GM12873 (cell line): ENCODE measurements around the gene VSX1.

Source experiments
- CTCF ChIP-seq: IDR thresholded peaks from 2 replicates; pipeline ENCODE4 v1.5.1; 2012; ENCODE audit warnings: low read depth, mild to moderate bottlenecking, moderate library complexity, low read length, control low read depth; ENCODE audit not compliant: insufficient read depth; ENCODE audit errors: missing control alignments

The VSX1 gene

GRCh38 chr20:25100914-25101313 lies 19.0 kb upstream of the VSX1 start:
- no peak for TF ChIP-seq CTCF

- TF ChIP-seq CTCF, result no peak
Measured at GRCh38 chr20:25099601-25100140, 17.7 kb upstream of the VSX1 start.

GRCh38 chr20:25097498-25097897 lies 15.6 kb upstream of the VSX1 start:
- no peak for TF ChIP-seq CTCF

- no peak for TF ChIP-seq CTCF
Measured at GRCh38 chr20:25090492-25091429, 8.8 kb upstream of the VSX1 start.

GRCh38 chr20:25089662-25090061 lies 7.7 kb upstream of the VSX1 start:
- TF ChIP-seq CTCF, result no peak

GRCh38 chr20:25089096-25089495 lies 7.2 kb upstream of the VSX1 start:
- TF ChIP-seq CTCF, result no peak

GRCh38 chr20:25088267-25088666 lies 6.3 kb upstream of the VSX1 start:
- TF ChIP-seq CTCF, result no peak
